ENCODE data around the gene GPR61. TPM values are rescaled to one million over a fixed set of nuclear protein-coding genes. Genes with fewer than 3 reads are reported as not detected.

Gene GPR61
- total and polyA plus RNA-seq, 3 donors from 2014 or later: 0.91 to 4.1 (median 2.5) TPM

DNA sequence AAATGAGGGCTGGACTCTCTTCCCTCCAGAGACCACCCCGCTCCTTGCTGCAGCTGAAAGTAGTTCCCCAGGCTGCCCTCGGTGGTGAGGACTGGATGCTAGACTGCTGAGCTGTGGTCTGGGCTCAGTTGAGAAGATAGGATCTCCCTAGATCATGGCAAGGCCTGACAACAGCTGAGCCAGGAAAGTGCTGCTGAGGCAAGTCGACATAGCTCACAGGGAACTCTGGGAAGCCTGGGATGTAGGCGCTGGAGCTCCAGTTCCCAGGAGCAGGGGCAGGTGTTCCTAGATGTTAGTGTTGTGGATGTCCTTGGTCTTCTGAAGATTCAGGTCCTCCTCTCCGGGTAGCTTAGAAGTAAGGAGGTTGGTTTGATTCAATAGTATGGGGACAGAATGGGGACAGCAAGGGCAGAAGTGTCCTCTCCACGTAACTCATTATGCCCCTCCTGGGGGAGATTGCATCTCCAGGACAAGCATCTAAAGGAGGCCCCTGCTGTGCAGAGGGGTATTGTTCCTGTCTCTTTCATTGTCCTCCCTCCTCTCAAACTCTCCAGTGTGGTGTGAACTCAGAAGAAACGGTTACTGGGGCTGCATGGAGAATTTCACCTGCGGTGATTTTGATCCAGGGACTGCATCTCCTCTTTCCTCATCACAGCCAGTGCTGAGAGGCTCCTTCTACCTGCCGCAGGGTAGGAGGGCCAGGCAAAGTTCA is 42.1 kb upstream of the GPR61 start:
- Histone ChIP-seq H3K4me1 (peaks cover 46% of the 10 kb centered on the region), H3K4me3 (no peak overlapping the region), H3K27me3 (no peaks in the 10 kb centered on the region), H3K27ac (peak overlapping the region; percentile 40 to 45), H3K36me3 (ENCODE audit: low read depth, missing control alignments) (no peaks in the 10 kb centered on the region), H3K9me3 (no peaks in the 10 kb centered on the region)
- no peak for TF ChIP-seq CTCF (IDR thresholded peaks at IDR 0.05)
- TF ChIP-seq POLR2A (IDR thresholded peaks at IDR 0.05): no peak
- no peak for DNase-seq
- 39 to 56% methylated on average over 8 to 9 of the region's 9 CpGs for WGBS, 2 donors
- intact Hi-C loops (cut with DNase I; ENCODE audit: low total_unique reads): no loop called here

GRCh38 chr1:109498161-109498801 is 41.4 kb upstream of the GPR61 start:
- intact Hi-C loops (cut with DNase I; ENCODE audit: low total_unique reads): no loop called here

DNA sequence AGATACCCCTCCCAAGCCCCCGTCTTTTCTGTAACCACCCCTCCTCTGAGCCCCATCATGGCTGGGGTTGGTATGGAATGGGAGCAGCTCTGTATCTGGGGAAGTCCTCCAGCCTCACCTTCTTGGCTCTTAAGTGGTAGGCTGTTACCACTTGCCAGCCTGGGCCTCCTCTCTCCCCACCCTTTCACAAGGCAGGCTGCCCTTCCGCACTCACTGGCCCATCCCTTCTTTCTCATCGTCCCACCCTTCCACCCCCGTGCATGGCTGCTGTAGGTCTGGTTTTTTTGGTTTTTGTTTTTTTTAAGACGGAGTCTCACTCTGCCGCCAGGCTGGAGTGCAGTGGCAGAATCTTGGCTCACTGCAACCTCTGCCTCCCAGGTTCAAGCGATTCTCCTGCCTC is 40.6 kb upstream of the GPR61 start:
- Histone ChIP-seq H3K4me3 (no peak overlapping the region), H3K9me3 (no peaks in the 10 kb centered on the region), H3K27ac (peak overlapping the region; percentile 2 to 56), H3K4me1 (peaks cover 40% of the 10 kb centered on the region), H3K36me3 (ENCODE audit: low read depth, missing control alignments) (no peaks in the 10 kb centered on the region), H3K27me3 (no peaks in the 10 kb centered on the region)
- intact Hi-C loops (cut with DNase I; ENCODE audit: low total_unique reads): no loop called here
- TF ChIP-seq POLR2A (IDR thresholded peaks at IDR 0.05) (no peak), CTCF (IDR thresholded peaks at IDR 0.05) (no peak)
- whole genome bisulfite sequencing, 2 donors: 43 to 66% methylated on average over 7 of the region's 7 CpGs
- DNase-seq: no peak

More at GRCh38 chr1:109498161-109498801, 41.4 kb upstream of the GPR61 start:
- DNase-seq: peak; percentile 61
- Histone ChIP-seq H3K27me3 (no peaks in the 10 kb centered on the region), H3K9me3 (no peaks in the 10 kb centered on the region), H3K4me3 (no peak overlapping the region), H3K4me1 (peaks cover 44% of the 10 kb centered on the region), H3K36me3 (ENCODE audit: low read depth, missing control alignments) (no peaks in the 10 kb centered on the region), H3K27ac (peak overlapping the region in 1 of 2 donors; percentile 40)
- TF ChIP-seq POLR2A (IDR thresholded peaks at IDR 0.05): no peak
- TF ChIP-seq CTCF (IDR thresholded peaks at IDR 0.05): peak; percentile 50 to 60 (median 55)
- WGBS, 2 donors: 37 to 62% methylated on average over 5 to 12 of the region's 12 CpGs

DNA sequence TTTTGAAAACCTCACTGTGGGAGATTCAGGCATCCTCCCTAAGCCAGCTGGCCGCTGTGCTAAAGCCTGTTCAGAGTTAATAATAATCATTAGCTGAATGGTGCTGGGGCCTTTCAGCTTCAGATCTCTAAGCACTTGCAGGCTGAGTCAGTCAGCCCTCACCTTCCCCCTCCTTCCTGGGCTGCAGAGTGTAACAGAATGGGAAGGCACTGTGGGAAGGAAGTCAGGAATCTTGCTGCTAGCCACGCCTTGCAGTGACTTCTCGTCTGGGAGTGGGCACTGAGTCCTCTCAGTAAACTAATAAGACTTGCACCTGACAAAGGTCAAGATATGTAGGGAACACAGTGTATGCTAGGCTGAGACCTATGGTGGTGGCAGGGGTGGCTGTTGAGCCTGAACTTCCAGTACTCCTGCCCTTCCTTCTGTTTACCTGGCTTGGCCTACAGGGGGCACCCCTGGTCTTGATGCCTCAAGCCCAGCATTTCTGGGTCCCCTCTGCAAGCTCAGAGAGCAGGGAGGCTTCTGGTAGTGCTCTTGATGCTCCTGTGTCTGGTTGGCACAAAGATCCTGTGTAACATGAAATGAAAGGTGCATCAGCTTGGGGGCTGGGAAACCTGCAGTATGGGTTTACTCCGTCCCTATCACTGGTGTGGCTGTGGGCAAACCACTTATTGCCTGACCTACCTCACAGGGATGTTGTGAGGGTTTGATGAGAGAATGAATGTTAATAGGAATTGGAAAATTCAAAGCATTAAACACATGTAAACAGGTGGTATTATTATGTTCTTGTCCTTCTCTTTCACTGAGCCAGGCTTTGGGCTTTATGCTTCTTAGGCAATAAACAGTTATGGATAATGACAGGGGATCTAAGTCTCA is 39.8 kb upstream of the GPR61 start:
- Histone ChIP-seq H3K4me3 (no peak overlapping the region), H3K36me3 (ENCODE audit: low read depth, missing control alignments) (no peaks in the 10 kb centered on the region), H3K27ac (peak overlapping the region; percentile 2 to 56), H3K27me3 (no peaks in the 10 kb centered on the region), H3K9me3 (no peaks in the 10 kb centered on the region), H3K4me1 (peaks cover 36% of the 10 kb centered on the region)
- intact Hi-C loops (cut with DNase I; ENCODE audit: low total_unique reads): no loop called here
- WGBS, 2 donors: 55 to 63% methylated on average over 4 of the region's 4 CpGs
- DNase-seq: peak; percentile 67
- TF ChIP-seq POLR2A (IDR thresholded peaks at IDR 0.05): no peak
- peak in 2 of 3 experiments; percentile 31 to 34 for TF ChIP-seq CTCF (IDR thresholded peaks at IDR 0.05)
